Natural killer cell (primary cell): ENCODE data around the gene PSRC1. TPM values are rescaled to one million over a fixed set of nuclear protein-coding genes. Genes with fewer than 3 reads are reported as not detected.

Experiments
- ATAC-seq, 3 donors: fragments of 150-1000 bp in 2 of 3; fragments of 200-7000 bp in 1 of 3; cut with Tn5 transposase; 1 replicate in 1 of 3; 2 replicates in 2 of 3; pipeline ENCODE4 v1.10.0; 2021; ENCODE audit warnings: mild to moderate bottlenecking in 2 of 3, moderate library complexity in 2 of 3
- DNase-seq, 2 donors: peaks; one replicate each; pipeline versions ENCODE4 v3.0.0 to v3.0.0-alpha.2; 2013 to 2021; ENCODE audit warnings: mixed read lengths in 1 of 2
- H3K27ac ChIP-seq: one replicate; pipeline ENCODE4 v1.5.1; 2013; ENCODE audit warnings: mild to moderate bottlenecking, low read length
- H3K27me3 ChIP-seq: one replicate; pipeline ENCODE4 v1.6.1; 2013; ENCODE audit warnings: low read length; ENCODE audit not compliant: control insufficient read depth, insufficient read depth
- H3K36me3 ChIP-seq: one replicate; pipeline ENCODE4 v1.6.1; 2013; ENCODE audit warnings: low read length; ENCODE audit not compliant: control insufficient read depth, insufficient read depth
- H3K4me1 ChIP-seq: one replicate; pipeline ENCODE4 v1.6.1; 2013; ENCODE audit warnings: low read length; ENCODE audit not compliant: control insufficient read depth, insufficient read depth
- H3K4me3 ChIP-seq: one replicate; pipeline ENCODE4 v1.5.1; 2013; ENCODE audit warnings: low read length
- H3K9me3 ChIP-seq: one replicate; pipeline ENCODE4 v1.6.1; 2013; ENCODE audit warnings: low read length; ENCODE audit not compliant: control insufficient read depth, insufficient read depth
- H3K27ac Mint-ChIP-seq, 2 donors: one replicate each; pipeline ENCODE4 v1.8.0; 2022; ENCODE audit warnings: mild to moderate bottlenecking in 2 of 2, mixed read lengths in 2 of 2, moderate library complexity in 1 of 2
- H3K27me3 Mint-ChIP-seq, 2 donors: one replicate each; pipeline ENCODE4 v1.8.0; 2022; ENCODE audit warnings: low read depth in 2 of 2, mixed read lengths in 2 of 2
- H3K36me3 Mint-ChIP-seq: one replicate; pipeline ENCODE4 v1.8.0; 2022; ENCODE audit warnings: mixed read lengths
- H3K4me1 Mint-ChIP-seq, 2 donors: one replicate each; pipeline ENCODE4 v1.8.0; 2022; ENCODE audit warnings: mixed read lengths in 2 of 2
- H3K4me3 Mint-ChIP-seq: one replicate; pipeline ENCODE4 v1.8.0; 2022; ENCODE audit warnings: mild to moderate bottlenecking, moderate library complexity, mixed read lengths
- H3K9me3 Mint-ChIP-seq, 2 donors: one replicate each; pipeline ENCODE4 v1.8.0; 2022; ENCODE audit warnings: mixed read lengths in 2 of 2
- CTCF ChIP-seq: fragments of 200-600 bp; IDR thresholded peaks from one replicate; pipeline ENCODE4 v1.8.0; 2022; ENCODE audit warnings: antibody characterized with exemption
- WGBS: methylation state at CpG from one replicate; pipeline ENCODE4 v1.1.7; 2013; ENCODE audit warnings: missing lambda C conversion rate; ENCODE audit not compliant: insufficient coverage; 5-methylcytosine and 5-hydroxymethylcytosine counted together
- intact Hi-C: fragments of 100-400 bp; cut with micrococcal nuclease; formaldehyde crosslinking; loops from one replicate; pipeline ENCODE4 v1.14.2; 2022
- total RNA-seq, 4 donors: library from RNA; stranded (reverse); fragments of 120-200 nt in 1 of 4; gene quantifications; one replicate each; pipeline versions ENCODE4 v1.2.3 to v1.2.4, GENCODE V29; 2013 to 2022

Gene PSRC1
- total RNA-seq, 3 donors from 2014 or later (not counting 1 experiment from before 2014, with no cell fraction given) = 1.1 to 2.4 (median 1.9) TPM

DNA sequence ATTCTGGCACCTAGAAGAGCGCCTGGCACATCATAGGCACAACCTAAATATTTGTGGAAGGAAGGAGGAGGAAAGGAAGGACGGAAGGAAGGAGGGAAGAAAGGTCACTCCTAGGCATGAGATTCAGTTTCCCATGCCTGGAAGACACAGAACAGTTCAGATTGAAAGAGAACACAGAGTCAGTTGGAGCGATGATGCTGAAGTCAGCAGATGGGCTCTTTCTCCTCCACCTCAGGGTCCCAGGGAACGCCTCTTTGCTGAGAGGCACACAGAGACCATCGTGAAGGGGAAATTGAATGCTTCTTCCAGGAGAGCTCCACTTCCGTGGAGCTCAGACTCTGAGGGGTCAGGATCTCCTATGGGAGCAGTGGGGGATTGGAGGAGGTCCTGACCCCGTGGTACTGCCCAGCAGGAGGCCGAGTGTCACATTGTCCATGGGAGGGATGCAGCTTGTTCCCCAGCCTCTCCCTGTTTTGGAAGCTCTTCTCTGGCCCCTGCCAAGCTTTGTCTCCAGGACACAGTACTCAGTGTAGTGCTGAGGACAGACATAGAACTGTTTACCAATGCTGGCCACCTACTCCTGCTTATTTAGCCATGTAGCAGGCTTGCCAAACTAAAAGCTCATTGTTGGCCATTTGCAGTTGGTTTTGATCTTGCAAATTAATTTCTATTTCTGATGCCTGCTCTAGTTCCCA, 21.4 kb upstream of the PSRC1 start:
- Histone ChIP-seq H3K27me3 (no peaks in the 10 kb centered on the region), H3K27ac (no peak overlapping the region), H3K4me1 (peaks cover 8% of the 10 kb centered on the region), H3K4me3 (no peak overlapping the region), H3K9me3 (no peaks in the 10 kb centered on the region), H3K36me3 (no peaks in the 10 kb centered on the region)
- DNase-seq (no peak), ATAC-seq (no peak)
- intact Hi-C loops = no loop called here
- H3K27ac Mint-ChIP-seq = no peak overlapping the region
- peaks cover 2 to 7% of the 10 kb centered on the region in 2 donors for H3K27me3 Mint-ChIP-seq
- 82% methylated on average over 6 of the region's 8 CpGs for WGBS
- no peaks in the 10 kb centered on the region for H3K36me3 Mint-ChIP-seq
- no peaks in the 10 kb centered on the region for H3K9me3 Mint-ChIP-seq
- no peaks in the 10 kb centered on the region for H3K4me1 Mint-ChIP-seq
- H3K4me3 Mint-ChIP-seq = no peak overlapping the region
- TF ChIP-seq CTCF = no peak

- Histone ChIP-seq H3K27me3 (no peaks in the 10 kb centered on the region), H3K9me3 (no peaks in the 10 kb centered on the region), H3K4me3 (no peak overlapping the region), H3K36me3 (no peaks in the 10 kb centered on the region), H3K4me1 (peaks cover 3% of the 10 kb centered on the region), H3K27ac (no peak overlapping the region)
- intact Hi-C loops = no loop called here
- Mint-ChIP-seq H3K27ac (no peak overlapping the region), H3K9me3 (no peaks in the 10 kb centered on the region), H3K27me3 (peaks cover 7 to 14% of the 10 kb centered on the region in 2 donors), H3K36me3 (no peaks in the 10 kb centered on the region), H3K4me3 (no peak overlapping the region), H3K4me1 (no peaks in the 10 kb centered on the region)
- TF ChIP-seq CTCF = no peak
- WGBS = 82% methylated on average over 5 of the region's 5 CpGs
- no peak for DNase-seq
- ATAC-seq = no peak
Observed at GRCh38 chr1:109301874-109302273, 18.9 kb upstream of the PSRC1 start.

- Mint-ChIP-seq H3K9me3 (no peaks in the 10 kb centered on the region), H3K36me3 (no peaks in the 10 kb centered on the region), H3K4me3 (no peak overlapping the region), H3K27ac (no peak overlapping the region), H3K27me3 (peaks cover 8 to 16% of the 10 kb centered on the region in 2 donors), H3K4me1 (no peaks in the 10 kb centered on the region)
- WGBS = 66% methylated on average over 16 of the region's 16 CpGs
- no peaks in the 10 kb centered on the region for H3K27me3 ChIP-seq
- ATAC-seq (no peak), DNase-seq (no peak)
- H3K4me1 ChIP-seq = no peaks in the 10 kb centered on the region
- H3K36me3 ChIP-seq = no peaks in the 10 kb centered on the region
- H3K4me3 ChIP-seq = no peak overlapping the region
- no peak overlapping the region for H3K27ac ChIP-seq
- TF ChIP-seq CTCF = no peak
- intact Hi-C loops = no loop called here
- no peaks in the 10 kb centered on the region for H3K9me3 ChIP-seq
Observed at GRCh38 chr1:109300650-109301151, 17.8 kb upstream of the PSRC1 start.
